Neural cell (in vitro differentiated cells): ENCODE results near the gene ELOA. TPM values are rescaled to one million over a fixed set of nuclear protein-coding genes. Genes with fewer than 3 reads are reported as not detected.

Experiments
- H2AFZ ChIP-seq: fragments of 200-600, 300-800 bp; sonication (generic), shearing (Covaris generic); 2 replicates; pipeline ENCODE4 v1.6.0; 2014; ENCODE audit warnings: low read depth, mild to moderate bottlenecking, antibody characterized with exemption, low read length, moderate library complexity
- H3F3A ChIP-seq: fragments of 200-600 bp; shearing (Covaris generic); 2 replicates; pipeline ENCODE4 v1.6.1; 2016; ENCODE audit warnings: mild to moderate bottlenecking, moderate library complexity, mixed read lengths, antibody characterized with exemption, low read length; ENCODE audit not compliant: insufficient read depth, poor library complexity, severe bottlenecking
- H3K27ac ChIP-seq: fragments of 200-600, 300-800 bp; sonication (generic), shearing (Covaris generic); 2 replicates; pipeline ENCODE4 v1.5.1; 2014; ENCODE audit warnings: mild to moderate bottlenecking, low read length, moderate library complexity
- H3K27me3 ChIP-seq: fragments of 300-800, 200-600 bp; sonication (generic), shearing (Covaris generic); 2 replicates; pipeline ENCODE4 v1.6.0; 2014; ENCODE audit warnings: mild to moderate bottlenecking, low read depth, low read length, moderate library complexity; ENCODE audit not compliant: insufficient read depth
- H3K36me3 ChIP-seq: fragments of 300-800, 200-600 bp; sonication (generic), shearing (Covaris generic); 2 replicates; pipeline ENCODE4 v1.5.1; 2014; ENCODE audit warnings: mild to moderate bottlenecking, antibody characterized with exemption, low read length, moderate library complexity; ENCODE audit not compliant: insufficient read depth
- H3K4me2 ChIP-seq: fragments of 300-800, 200-600 bp; sonication (generic), shearing (Covaris generic); 2 replicates; pipeline ENCODE4 v1.6.0; 2014; ENCODE audit warnings: mild to moderate bottlenecking, low read length
- H3K4me3 ChIP-seq: fragments of 300-800, 200-600 bp; sonication (generic), shearing (Covaris generic); 2 replicates; pipeline ENCODE4 v1.5.1; 2014; ENCODE audit warnings: mild to moderate bottlenecking, low read length, moderate library complexity
- H3K79me2 ChIP-seq: fragments of 200-600 bp; shearing (Covaris generic); replicated peaks from 2 replicates; pipeline ENCODE4 v1.6.0; 2014; ENCODE audit warnings: mild to moderate bottlenecking, low read length, moderate library complexity; ENCODE audit not compliant: insufficient read depth
- H3K9ac ChIP-seq: fragments of 300-800, 200-600 bp; sonication (generic), shearing (Covaris generic); 2 replicates; pipeline ENCODE4 v1.6.1; 2016; ENCODE audit warnings: mild to moderate bottlenecking, low read length, mixed read lengths
- H3K9me2 ChIP-seq: fragments of 200-600 bp; shearing (Covaris generic); 2 replicates; pipeline ENCODE4 v1.6.1; 2016; ENCODE audit warnings: mild to moderate bottlenecking, low read length, mixed read lengths; ENCODE audit not compliant: insufficient read depth
- H3K9me3 ChIP-seq: fragments of 200-600, 300-800 bp; sonication (generic), shearing (Covaris generic); 2 replicates; pipeline ENCODE4 v1.6.1; 2016; ENCODE audit warnings: mild to moderate bottlenecking, mixed run types, low read length, moderate library complexity, mixed read lengths
- H4K20me1 ChIP-seq: fragments of 200-600 bp; shearing (Covaris generic); 2 replicates; pipeline ENCODE4 v1.6.1; 2016; ENCODE audit warnings: mild to moderate bottlenecking, mixed run types; ENCODE audit not compliant: insufficient read depth
- EP300 ChIP-seq: fragments of 450-650 bp; conservative IDR thresholded peaks from 2 replicates; pipeline ENCODE4 v1.6.1; 2014; ENCODE audit warnings: antibody characterized with exemption, mild to moderate bottlenecking, moderate library complexity; ENCODE audit not compliant: poor library complexity, severe bottlenecking
- EZH2 ChIP-seq: fragments of 200-600, 300-800 bp; shearing (Covaris generic), sonication (generic); IDR thresholded peaks from 2 replicates; pipeline ENCODE4 v1.6.1; 2014; ENCODE audit warnings: antibody characterized with exemption, low read length, borderline replicate concordance, mild to moderate bottlenecking; ENCODE audit not compliant: insufficient read depth, poor library complexity, severe bottlenecking
- MXI1 ChIP-seq: fragments of 450-650 bp; conservative IDR thresholded peaks from 2 replicates; pipeline ENCODE4 v1.6.1; 2014; ENCODE audit warnings: antibody characterized with exemption, mild to moderate bottlenecking; ENCODE audit not compliant: poor library complexity, severe bottlenecking
- POLR2AphosphoS5 ChIP-seq: IDR thresholded peaks from 2 replicates; pipeline ENCODE4 v1.6.1; 2012
- RAD21 ChIP-seq: fragments of 450-650 bp; conservative IDR thresholded peaks from 2 replicates; pipeline ENCODE4 v1.6.1; 2014; ENCODE audit warnings: antibody characterized with exemption, mild to moderate bottlenecking, moderate library complexity
- SMC3 ChIP-seq: fragments of 450-650 bp; conservative IDR thresholded peaks from 2 replicates; pipeline ENCODE4 v1.6.1; 2014; ENCODE audit warnings: antibody characterized with exemption, mild to moderate bottlenecking, moderate library complexity; ENCODE audit not compliant: poor library complexity
- TAF1 ChIP-seq: IDR thresholded peaks from 2 replicates; pipeline ENCODE4 v1.6.1; 2012; ENCODE audit warnings: low read depth
- polyA plus RNA-seq: library from polyadenylated mRNA; depleted of rRNA; stranded (reverse); fragments of >200 nt; gene quantifications from 2 replicates; pipeline ENCODE4 v1.2.3, GENCODE V29; 2014
- TF ChIP-seq, protein P1 (sequence below): fragments of 450-650 bp; IDR thresholded peaks from 2 replicates; pipeline ENCODE4 v1.5.1; 2014; ENCODE audit warnings: antibody characterized with exemption, mild to moderate bottlenecking, moderate library complexity; ENCODE audit not compliant: poor library complexity, severe bottlenecking
- TF ChIP-seq, protein P2 (sequence below): IDR thresholded peaks from 2 replicates; pipeline ENCODE4 v1.6.1; 2012; ENCODE audit warnings: borderline replicate concordance

ELOA gene
- polyA plus RNA-seq, 1 donor from 2014 or later: 20.0 TPM

DNA sequence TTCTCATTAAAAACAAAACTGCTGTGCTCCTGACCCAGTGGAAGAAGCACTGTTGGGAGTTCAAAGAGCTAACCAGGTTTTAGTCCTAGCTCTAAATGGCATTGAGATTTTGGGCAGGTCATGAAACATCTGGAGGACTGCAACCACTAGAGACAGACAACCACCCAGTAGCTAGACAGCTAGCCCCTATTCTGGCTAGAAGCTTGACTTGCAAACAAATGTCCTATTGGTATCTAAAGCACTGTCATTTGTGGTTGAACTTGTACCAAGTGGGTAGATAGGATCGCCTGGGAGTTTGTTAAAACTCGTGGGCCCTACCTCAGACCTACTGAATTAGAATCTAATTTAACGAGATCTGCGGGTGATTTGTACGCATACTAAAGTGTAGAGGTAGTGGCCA is 44.8 kb upstream of the ELOA start (continued):
- TF ChIP-seq, protein P1, sequence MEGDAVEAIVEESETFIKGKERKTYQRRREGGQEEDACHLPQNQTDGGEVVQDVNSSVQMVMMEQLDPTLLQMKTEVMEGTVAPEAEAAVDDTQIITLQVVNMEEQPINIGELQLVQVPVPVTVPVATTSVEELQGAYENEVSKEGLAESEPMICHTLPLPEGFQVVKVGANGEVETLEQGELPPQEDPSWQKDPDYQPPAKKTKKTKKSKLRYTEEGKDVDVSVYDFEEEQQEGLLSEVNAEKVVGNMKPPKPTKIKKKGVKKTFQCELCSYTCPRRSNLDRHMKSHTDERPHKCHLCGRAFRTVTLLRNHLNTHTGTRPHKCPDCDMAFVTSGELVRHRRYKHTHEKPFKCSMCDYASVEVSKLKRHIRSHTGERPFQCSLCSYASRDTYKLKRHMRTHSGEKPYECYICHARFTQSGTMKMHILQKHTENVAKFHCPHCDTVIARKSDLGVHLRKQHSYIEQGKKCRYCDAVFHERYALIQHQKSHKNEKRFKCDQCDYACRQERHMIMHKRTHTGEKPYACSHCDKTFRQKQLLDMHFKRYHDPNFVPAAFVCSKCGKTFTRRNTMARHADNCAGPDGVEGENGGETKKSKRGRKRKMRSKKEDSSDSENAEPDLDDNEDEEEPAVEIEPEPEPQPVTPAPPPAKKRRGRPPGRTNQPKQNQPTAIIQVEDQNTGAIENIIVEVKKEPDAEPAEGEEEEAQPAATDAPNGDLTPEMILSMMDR: no peak
- no peak for TF ChIP-seq EZH2

DNA sequence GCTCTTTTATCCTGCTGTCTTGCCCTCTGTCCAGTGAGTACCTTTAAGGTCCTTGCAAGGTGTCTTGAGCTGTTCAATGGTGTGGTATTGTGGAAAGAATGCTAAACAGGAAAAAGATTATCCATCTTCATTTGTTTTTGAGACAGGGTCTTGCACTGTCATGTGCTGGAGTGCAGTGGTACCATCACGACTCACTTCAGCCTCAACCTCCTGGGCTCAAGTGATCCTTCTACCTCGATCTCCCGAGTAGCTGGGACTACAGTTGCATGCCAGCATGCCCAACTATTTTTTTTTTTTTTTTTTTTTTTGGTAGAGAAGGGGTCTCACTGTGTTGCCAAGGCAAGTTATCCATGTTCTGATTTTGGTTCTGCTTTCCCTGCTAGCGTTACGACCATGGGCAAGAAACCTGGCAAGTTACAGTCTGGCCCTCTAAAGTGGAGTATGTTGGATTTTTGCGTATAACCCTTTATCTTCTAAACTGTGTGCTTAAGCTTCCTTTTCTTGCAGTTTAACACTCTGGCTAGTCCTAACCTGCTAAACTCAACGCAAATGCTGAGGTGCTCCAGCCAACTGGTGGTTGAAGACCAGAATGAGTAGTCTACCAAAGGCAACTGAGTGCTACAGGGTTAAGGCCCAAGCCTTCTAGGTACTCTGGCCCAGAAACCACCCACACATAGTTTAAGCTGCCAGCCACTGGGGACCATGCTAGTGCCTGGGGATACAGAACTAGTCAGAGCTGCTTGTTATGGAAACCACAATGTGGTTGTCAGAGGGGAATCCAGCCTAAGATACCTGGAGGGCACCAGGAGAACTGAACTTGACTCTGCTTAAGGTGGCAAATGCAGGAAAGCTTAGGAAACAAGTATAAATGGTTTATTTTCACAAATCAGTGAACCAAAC is 43.7 kb upstream of the ELOA start:
- H3K4me2 ChIP-seq: no peak overlapping the region
- H2AFZ ChIP-seq: no peak overlapping the region
- H3K36me3 ChIP-seq: peaks cover 8% of the 10 kb centered on the region
- no peak overlapping the region for H3K4me3 ChIP-seq
- H3F3A ChIP-seq: no peaks in the 10 kb centered on the region
- no peak overlapping the region for H3K9ac ChIP-seq
- H3K79me2 ChIP-seq: peaks cover 16% of the 10 kb centered on the region
- no peaks in the 10 kb centered on the region for H3K9me2 ChIP-seq
- no peaks in the 10 kb centered on the region for H3K9me3 ChIP-seq
- no peaks in the 10 kb centered on the region for H4K20me1 ChIP-seq
- TF ChIP-seq EZH2 (no peak), POLR2AphosphoS5 (no peak), MXI1 (no peak), RAD21 (no peak), TAF1 (no peak)
- TF ChIP-seq, protein P2, sequence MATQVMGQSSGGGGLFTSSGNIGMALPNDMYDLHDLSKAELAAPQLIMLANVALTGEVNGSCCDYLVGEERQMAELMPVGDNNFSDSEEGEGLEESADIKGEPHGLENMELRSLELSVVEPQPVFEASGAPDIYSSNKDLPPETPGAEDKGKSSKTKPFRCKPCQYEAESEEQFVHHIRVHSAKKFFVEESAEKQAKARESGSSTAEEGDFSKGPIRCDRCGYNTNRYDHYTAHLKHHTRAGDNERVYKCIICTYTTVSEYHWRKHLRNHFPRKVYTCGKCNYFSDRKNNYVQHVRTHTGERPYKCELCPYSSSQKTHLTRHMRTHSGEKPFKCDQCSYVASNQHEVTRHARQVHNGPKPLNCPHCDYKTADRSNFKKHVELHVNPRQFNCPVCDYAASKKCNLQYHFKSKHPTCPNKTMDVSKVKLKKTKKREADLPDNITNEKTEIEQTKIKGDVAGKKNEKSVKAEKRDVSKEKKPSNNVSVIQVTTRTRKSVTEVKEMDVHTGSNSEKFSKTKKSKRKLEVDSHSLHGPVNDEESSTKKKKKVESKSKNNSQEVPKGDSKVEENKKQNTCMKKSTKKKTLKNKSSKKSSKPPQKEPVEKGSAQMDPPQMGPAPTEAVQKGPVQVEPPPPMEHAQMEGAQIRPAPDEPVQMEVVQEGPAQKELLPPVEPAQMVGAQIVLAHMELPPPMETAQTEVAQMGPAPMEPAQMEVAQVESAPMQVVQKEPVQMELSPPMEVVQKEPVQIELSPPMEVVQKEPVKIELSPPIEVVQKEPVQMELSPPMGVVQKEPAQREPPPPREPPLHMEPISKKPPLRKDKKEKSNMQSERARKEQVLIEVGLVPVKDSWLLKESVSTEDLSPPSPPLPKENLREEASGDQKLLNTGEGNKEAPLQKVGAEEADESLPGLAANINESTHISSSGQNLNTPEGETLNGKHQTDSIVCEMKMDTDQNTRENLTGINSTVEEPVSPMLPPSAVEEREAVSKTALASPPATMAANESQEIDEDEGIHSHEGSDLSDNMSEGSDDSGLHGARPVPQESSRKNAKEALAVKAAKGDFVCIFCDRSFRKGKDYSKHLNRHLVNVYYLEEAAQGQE: no peak
- no peaks in the 10 kb centered on the region for H3K27me3 ChIP-seq
- H3K27ac ChIP-seq: no peak overlapping the region

DNA sequence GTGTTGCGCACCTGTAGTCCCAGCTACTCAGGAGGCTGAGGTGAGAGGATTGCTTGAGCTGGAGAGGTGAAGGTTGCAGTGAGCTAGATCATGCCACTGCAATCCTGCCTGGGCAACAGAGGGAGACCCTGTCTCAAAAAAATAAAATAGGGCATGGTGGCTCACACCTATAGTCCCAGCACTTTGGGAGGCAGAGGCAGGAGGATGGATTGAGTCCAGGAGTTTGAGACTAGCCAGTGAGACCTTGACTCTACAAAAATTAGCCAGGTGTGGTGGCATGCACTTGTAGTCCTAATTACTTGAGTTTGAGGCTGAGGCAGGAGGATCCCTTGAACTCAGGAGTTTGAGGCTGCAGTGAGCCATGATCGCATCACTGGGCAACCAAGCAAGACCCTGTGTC is 42.0 kb upstream of the ELOA start:
- Histone ChIP-seq H3K4me3 (no peak overlapping the region), H3K9ac (no peak overlapping the region), H3K4me2 (no peak overlapping the region), H4K20me1 (no peaks in the 10 kb centered on the region), H3K27me3 (no peaks in the 10 kb centered on the region), H3K79me2 (peaks cover 16% of the 10 kb centered on the region), H3K9me2 (no peaks in the 10 kb centered on the region), H3K36me3 (peaks cover 7% of the 10 kb centered on the region), H3F3A (no peaks in the 10 kb centered on the region), H2AFZ (no peak overlapping the region), H3K27ac (no peak overlapping the region), H3K9me3 (no peaks in the 10 kb centered on the region)
- TF ChIP-seq RAD21: no peak
- TF ChIP-seq, protein P2: no peak
- no peak for TF ChIP-seq EP300
- TF ChIP-seq MXI1: no peak
- TF ChIP-seq, protein P1: no peak
- no peak for TF ChIP-seq SMC3
- no peak for TF ChIP-seq EZH2
- no peak for TF ChIP-seq TAF1
- TF ChIP-seq POLR2AphosphoS5: no peak
